ENCODE measurements around the gene MT1X. TPM values are rescaled to one million over a fixed set of nuclear protein-coding genes. Genes with fewer than 3 reads are reported as not detected.

Gene MT1X
- polyA plus RNA-seq, 1 experiment = 60.2 TPM

DNA sequence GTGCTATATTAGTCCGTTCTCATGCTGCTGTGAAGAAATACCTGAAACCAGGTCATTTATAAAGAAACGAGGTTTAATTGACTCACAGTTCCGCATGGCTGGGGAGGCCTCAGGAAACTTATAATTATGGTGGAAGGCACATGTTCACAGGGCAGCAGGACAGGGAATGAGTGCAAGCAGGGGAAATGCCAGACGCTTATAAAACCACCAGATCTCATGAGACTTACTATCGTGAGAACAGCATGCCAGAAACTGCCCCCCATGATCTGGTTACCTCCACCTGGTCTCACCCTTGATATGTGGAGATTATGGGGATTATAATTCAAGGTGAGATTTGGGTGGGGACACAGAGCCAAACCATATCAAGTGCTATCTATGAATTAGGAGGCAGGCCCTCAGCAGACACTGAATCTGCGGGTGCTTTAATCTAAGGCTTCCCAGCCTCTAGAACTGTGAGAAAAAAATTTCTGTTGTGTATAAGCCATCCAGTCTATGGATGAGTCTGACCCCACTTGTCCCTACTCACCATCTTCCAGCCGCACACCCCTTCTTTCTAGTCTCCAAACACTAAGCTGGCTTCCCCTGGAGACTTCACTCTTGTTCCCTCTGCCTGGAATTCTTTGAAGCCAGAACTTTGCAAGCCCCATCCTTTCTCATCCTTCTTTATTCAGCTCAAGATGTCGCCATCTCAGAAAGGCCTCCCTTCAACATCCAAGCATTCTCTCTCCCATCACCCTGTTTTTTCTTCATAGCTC is 46.9 kb downstream of the MT1X start:
- no peaks in the 10 kb centered on the region for H3K36me3 ChIP-seq (ENCODE audit: control insufficient read depth, insufficient read depth, low read length)
- no peak for DNase-seq (ENCODE audit: low read depth)
- ChIA-PET POLR2A (interaction anchor here (0.6 kb wide), 1 partner anchor 78 kb away, joined by 3 read pairs; no protein-coding TSS in a partner anchor), CTCF (no interaction called here)
- TF ChIP-seq CTCF (IDR thresholded peaks at IDR 0.05; ENCODE audit: insufficient read depth, low read depth, low read length) = no peak
- peak overlapping the region; percentile 98 for H3K4me3 ChIP-seq (ENCODE audit: low read depth, low read length)
- H3K27me3 ChIP-seq (ENCODE audit: control insufficient read depth, insufficient read depth, low read length) = no peaks in the 10 kb centered on the region

- no peak for TF ChIP-seq CTCF (IDR thresholded peaks at IDR 0.05; ENCODE audit: insufficient read depth, low read depth, low read length)
- DNase-seq (ENCODE audit: low read depth) = peak; percentile 55
- Histone ChIP-seq H3K27me3 (ENCODE audit: control insufficient read depth, insufficient read depth, low read length) (no peaks in the 10 kb centered on the region), H3K4me3 (ENCODE audit: low read depth, low read length) (peak within 1 kb of the TSS; percentile 98), H3K36me3 (ENCODE audit: control insufficient read depth, insufficient read depth, low read length) (no peaks in the 10 kb centered on the region)
- CTCF ChIA-PET = no interaction called here
- POLR2A ChIA-PET = interaction anchor here (0.6 kb wide), 1 partner anchor 77 kb away, joined by 3 read pairs; no protein-coding TSS in a partner anchor
Measured at GRCh38 chr16:56729735-56730662, 47.7 kb downstream of the MT1X start, which contains the start of gene NUP93. TSS of gene NUP93 (plus strand) at chr16:56730129. CDS start at chr16:56748248, 18,119 bp downstream.

- TF ChIP-seq CTCF (IDR thresholded peaks at IDR 0.05; ENCODE audit: insufficient read depth, low read depth, low read length) = no peak
- POLR2A ChIA-PET = no interaction called here
- CTCF ChIA-PET = no interaction called here
Measured at GRCh38 chr16:56732366-56732765, 50.1 kb downstream of the MT1X start.

GRCh38 chr16:56732832-56733231 is 50.6 kb downstream of the MT1X start:
- no peak overlapping the region for H3K4me3 ChIP-seq (ENCODE audit: low read depth, low read length)
- no peaks in the 10 kb centered on the region for H3K27me3 ChIP-seq (ENCODE audit: control insufficient read depth, insufficient read depth, low read length)
- H3K36me3 ChIP-seq (ENCODE audit: control insufficient read depth, insufficient read depth, low read length) = no peaks in the 10 kb centered on the region
- TF ChIP-seq CTCF (IDR thresholded peaks at IDR 0.05; ENCODE audit: insufficient read depth, low read depth, low read length) = no peak
- ChIA-PET CTCF (no interaction called here), POLR2A (no interaction called here)
- no peak for DNase-seq (ENCODE audit: low read depth)

More at GRCh38 chr16:56732366-56732765, 50.1 kb downstream of the MT1X start:
- Histone ChIP-seq H3K4me3 (ENCODE audit: low read depth, low read length) (no peak overlapping the region), H3K36me3 (ENCODE audit: control insufficient read depth, insufficient read depth, low read length) (no peaks in the 10 kb centered on the region), H3K27me3 (ENCODE audit: control insufficient read depth, insufficient read depth, low read length) (no peaks in the 10 kb centered on the region)
- no peak for DNase-seq (ENCODE audit: low read depth)

Other genes with a start within 250 kb of the MT1X start
- 78.8 and 109 TPM in 2 replicates for gene NUDT21, start 231.1 kb upstream of the MT1X start, polyA plus RNA-seq (2011; rRNA removed)
- gene OGFOD1, start 230.9 kb upstream of the MT1X start, polyA plus RNA-seq (2011; rRNA removed) = 54.8 and 73.0 TPM in 2 replicates
- gene BBS2, start 162.4 kb upstream of the MT1X start, polyA plus RNA-seq (2011; rRNA removed) = 33.8 and 43.1 TPM in 2 replicates
- not detected in 2 replicates for gene MT4, start 117.4 kb upstream of the MT1X start, polyA plus RNA-seq (2011; rRNA removed)
- not detected in 2 replicates for gene MT3, start 92.9 kb upstream of the MT1X start, polyA plus RNA-seq (2011; rRNA removed)
- gene MT2A, start 73.9 kb upstream of the MT1X start, polyA plus RNA-seq (2011; rRNA removed) = 167 and 194 TPM in 2 replicates
- 147 and 188 TPM in 2 replicates for gene MT1E, start 56.7 kb upstream of the MT1X start, polyA plus RNA-seq (2011; rRNA removed)
- 0.67 and 0.94 TPM in 2 replicates for gene MT1M, start 49.8 kb upstream of the MT1X start, polyA plus RNA-seq (2011; rRNA removed)
- gene MT1A, start 43.8 kb upstream of the MT1X start, polyA plus RNA-seq (2011; rRNA removed) = 0.82 TPM in 1 of 2 replicates, not detected in the other
- not detected in 2 replicates for gene MT1B, start 30.6 kb upstream of the MT1X start, polyA plus RNA-seq (2011; rRNA removed)
- 7.8 and 11.3 TPM in 2 replicates for gene MT1F, start 24.5 kb upstream of the MT1X start, polyA plus RNA-seq (2011; rRNA removed)
- gene MT1G, start 14.4 kb upstream of the MT1X start, polyA plus RNA-seq (2011; rRNA removed) = 2.4 and 2.9 TPM in 2 replicates
- not detected in 2 replicates for gene MT1H, start 12.7 kb upstream of the MT1X start, polyA plus RNA-seq (2011; rRNA removed)
- 51.8 and 61.2 TPM in 2 replicates for gene NUP93, start 47.7 kb downstream of the MT1X start, polyA plus RNA-seq (2011; rRNA removed)
- not detected in 2 replicates for gene SLC12A3, start 182.7 kb downstream of the MT1X start, polyA plus RNA-seq (2011; rRNA removed)
- 306 and 363 TPM in 2 replicates for gene HERPUD1, start 249.7 kb downstream of the MT1X start, polyA plus RNA-seq (2011; rRNA removed)

All from BJ (cell line).